Measurements from ENCODE around the gene POU6F1. TPM values are rescaled to one million over a fixed set of nuclear protein-coding genes. Genes with fewer than 3 reads are reported as not detected.

Gene POU6F1
- total and polyA plus RNA-seq, 2 donors (not counting 1 experiment from before 2014, with no cell fraction given) = 3.3 to 4.8 TPM

- Histone ChIP-seq H3K9me3 (ENCODE audit: control insufficient read depth, insufficient read depth, low read depth, low read length) (no peaks in the 10 kb centered on the region), H3K4me3 (replicated peaks in 1 of 4; ENCODE audit: control extremely low read depth in 1 of 4, insufficient read depth in 1 of 4, low read depth in 3 of 4, low read length in 4 of 4) (no peak overlapping the region), H3K27me3 (ENCODE audit: control insufficient read depth, insufficient read depth, low read length) (no peaks in the 10 kb centered on the region), H3K4me2 (ENCODE audit: extremely low read depth, insufficient read depth, low read length) (no peak overlapping the region), H3K36me3 (ENCODE audit: control insufficient read depth, insufficient read depth, low read length) (no peaks in the 10 kb centered on the region), H4K20me1 (ENCODE audit: control insufficient read depth, extremely low read depth, insufficient read depth, low read length) (no peaks in the 10 kb centered on the region), H3K9ac (ENCODE audit: insufficient read depth, low read length) (no peak overlapping the region), H3K4me1 (ENCODE audit: control insufficient read depth, extremely low read depth, insufficient read depth, low read length) (no peaks in the 10 kb centered on the region), H3K27ac (ENCODE audit: insufficient read depth, low read length) (no peak overlapping the region), H3K79me2 (ENCODE audit: control insufficient read depth, insufficient read depth, low read length) (no peaks in the 10 kb centered on the region), H2AFZ (ENCODE audit: low read length) (no peak overlapping the region)
- TF ChIP-seq EZH2 (IDR thresholded peaks at IDR 0.05; ENCODE audit: low read length, missing control alignments) (no peak), CTCF (conservative IDR thresholded peaks at IDR 0.05 in 1 of 2, IDR thresholded peaks at IDR 0.05 in 1 of 2; ENCODE audit: low read depth in 1 of 2, low read length in 2 of 2) (no peak)
- no peak for DNase-seq (ENCODE audit: low read depth in 2 of 2)
Measured at GRCh38 chr12:51150777-51151176, 67.1 kb downstream of the POU6F1 start.

- Histone ChIP-seq H3K27ac (ENCODE audit: insufficient read depth, low read length) (no peak overlapping the region), H3K4me1 (ENCODE audit: control insufficient read depth, extremely low read depth, insufficient read depth, low read length) (no peaks in the 10 kb centered on the region), H3K4me3 (replicated peaks in 1 of 4; ENCODE audit: control extremely low read depth in 1 of 4, insufficient read depth in 1 of 4, low read depth in 3 of 4, low read length in 4 of 4) (no peak overlapping the region), H4K20me1 (ENCODE audit: control insufficient read depth, extremely low read depth, insufficient read depth, low read length) (no peaks in the 10 kb centered on the region), H3K36me3 (ENCODE audit: control insufficient read depth, insufficient read depth, low read length) (no peaks in the 10 kb centered on the region), H2AFZ (ENCODE audit: low read length) (no peak overlapping the region), H3K4me2 (ENCODE audit: extremely low read depth, insufficient read depth, low read length) (no peak overlapping the region), H3K9me3 (ENCODE audit: control insufficient read depth, insufficient read depth, low read depth, low read length) (no peaks in the 10 kb centered on the region), H3K79me2 (ENCODE audit: control insufficient read depth, insufficient read depth, low read length) (no peaks in the 10 kb centered on the region), H3K27me3 (ENCODE audit: control insufficient read depth, insufficient read depth, low read length) (no peaks in the 10 kb centered on the region), H3K9ac (ENCODE audit: insufficient read depth, low read length) (no peak overlapping the region)
- DNase-seq (ENCODE audit: low read depth in 2 of 2) = no peak
- TF ChIP-seq EZH2 (IDR thresholded peaks at IDR 0.05; ENCODE audit: low read length, missing control alignments) (no peak), CTCF (conservative IDR thresholded peaks at IDR 0.05 in 1 of 2, IDR thresholded peaks at IDR 0.05 in 1 of 2; ENCODE audit: low read depth in 1 of 2, low read length in 2 of 2) (no peak)
Measured at GRCh38 chr12:51147309-51147708, 70.6 kb downstream of the POU6F1 start.

GRCh38 chr12:51139292-51139844 lies 78.5 kb downstream of the POU6F1 start:
- Histone ChIP-seq H2AFZ (ENCODE audit: low read length) (no peak overlapping the region), H3K9ac (ENCODE audit: insufficient read depth, low read length) (no peak overlapping the region), H3K9me3 (ENCODE audit: control insufficient read depth, insufficient read depth, low read depth, low read length) (no peaks in the 10 kb centered on the region), H3K36me3 (ENCODE audit: control insufficient read depth, insufficient read depth, low read length) (no peaks in the 10 kb centered on the region), H3K4me2 (ENCODE audit: extremely low read depth, insufficient read depth, low read length) (no peak overlapping the region), H3K27ac (ENCODE audit: insufficient read depth, low read length) (no peak overlapping the region), H3K4me3 (replicated peaks in 1 of 4; ENCODE audit: control extremely low read depth in 1 of 4, insufficient read depth in 1 of 4, low read depth in 3 of 4, low read length in 4 of 4) (no peak overlapping the region), H3K27me3 (ENCODE audit: control insufficient read depth, insufficient read depth, low read length) (no peaks in the 10 kb centered on the region), H3K4me1 (ENCODE audit: control insufficient read depth, extremely low read depth, insufficient read depth, low read length) (no peaks in the 10 kb centered on the region), H4K20me1 (ENCODE audit: control insufficient read depth, extremely low read depth, insufficient read depth, low read length) (no peaks in the 10 kb centered on the region), H3K79me2 (ENCODE audit: control insufficient read depth, insufficient read depth, low read length) (no peaks in the 10 kb centered on the region)
- no peak for TF ChIP-seq CTCF (conservative IDR thresholded peaks at IDR 0.05 in 1 of 2, IDR thresholded peaks at IDR 0.05 in 1 of 2; ENCODE audit: low read depth in 1 of 2, low read length in 2 of 2)
- TF ChIP-seq EZH2 (IDR thresholded peaks at IDR 0.05; ENCODE audit: low read length, missing control alignments) = no peak
- DNase-seq (ENCODE audit: low read depth in 2 of 2) = no peak

Other genes with a start within 250 kb of the POU6F1 start
- gene SLC11A2, start 191.7 kb downstream of the POU6F1 start, total RNA-seq = 57.5 and 75.0 TPM in 2 replicates
- gene SLC11A2, start 191.7 kb downstream of the POU6F1 start, polyA plus RNA-seq = 38.6 and 39.3 TPM in 2 replicates
- gene LETMD1, start 169.7 kb downstream of the POU6F1 start, total RNA-seq = 59.9 and 61.4 TPM in 2 replicates
- gene LETMD1, start 169.7 kb downstream of the POU6F1 start, polyA plus RNA-seq = 38.1 and 45.9 TPM in 2 replicates
- gene CSRNP2, start 134.5 kb downstream of the POU6F1 start, total RNA-seq = 15.7 and 19.8 TPM in 2 replicates
- gene CSRNP2, start 134.5 kb downstream of the POU6F1 start, polyA plus RNA-seq = 16.5 and 21.4 TPM in 2 replicates
- gene TFCP2, start 44.9 kb downstream of the POU6F1 start, total RNA-seq = 7.7 and 9.4 TPM in 2 replicates
- 21.7 and 23.0 TPM in 2 replicates for gene TFCP2, start 44.9 kb downstream of the POU6F1 start, polyA plus RNA-seq
- 59.6 TPM in 2 replicates for gene DAZAP2, start 20.8 kb upstream of the POU6F1 start, total RNA-seq
- 303 and 344 TPM in 2 replicates for gene DAZAP2, start 20.8 kb upstream of the POU6F1 start, polyA plus RNA-seq
- 5.1 and 11.6 TPM in 2 replicates for gene SMAGP, start 52.4 kb upstream of the POU6F1 start, total RNA-seq
- 20.5 and 43.7 TPM in 2 replicates for gene SMAGP, start 52.4 kb upstream of the POU6F1 start, polyA plus RNA-seq
- not detected in 2 replicates for gene BIN2, start 106.1 kb upstream of the POU6F1 start, total RNA-seq
- gene BIN2, start 106.1 kb upstream of the POU6F1 start, polyA plus RNA-seq = not detected in 2 replicates
- gene CELA1, start 128.6 kb upstream of the POU6F1 start, total RNA-seq = not detected in 2 replicates
- gene CELA1, start 128.6 kb upstream of the POU6F1 start, polyA plus RNA-seq = not detected in 2 replicates
- 25.9 and 115 TPM in 2 replicates for gene GALNT6, start 173.3 kb upstream of the POU6F1 start, total RNA-seq
- gene GALNT6, start 173.3 kb upstream of the POU6F1 start, polyA plus RNA-seq = 25.2 and 74.2 TPM in 2 replicates
- 3.3 and 7.3 TPM in 2 replicates for gene SLC4A8, start 206.8 kb upstream of the POU6F1 start, total RNA-seq
- 4.9 and 12.4 TPM in 2 replicates for gene SLC4A8, start 206.8 kb upstream of the POU6F1 start, polyA plus RNA-seq